ENCODE data around the gene FAM50B.
"Not testable (repeated sequence)": the region's sequence is repeated elsewhere in the genome, so short reads cannot be mapped to it uniquely, and the experiment has no call there.

Gene FAM50B

DNA sequence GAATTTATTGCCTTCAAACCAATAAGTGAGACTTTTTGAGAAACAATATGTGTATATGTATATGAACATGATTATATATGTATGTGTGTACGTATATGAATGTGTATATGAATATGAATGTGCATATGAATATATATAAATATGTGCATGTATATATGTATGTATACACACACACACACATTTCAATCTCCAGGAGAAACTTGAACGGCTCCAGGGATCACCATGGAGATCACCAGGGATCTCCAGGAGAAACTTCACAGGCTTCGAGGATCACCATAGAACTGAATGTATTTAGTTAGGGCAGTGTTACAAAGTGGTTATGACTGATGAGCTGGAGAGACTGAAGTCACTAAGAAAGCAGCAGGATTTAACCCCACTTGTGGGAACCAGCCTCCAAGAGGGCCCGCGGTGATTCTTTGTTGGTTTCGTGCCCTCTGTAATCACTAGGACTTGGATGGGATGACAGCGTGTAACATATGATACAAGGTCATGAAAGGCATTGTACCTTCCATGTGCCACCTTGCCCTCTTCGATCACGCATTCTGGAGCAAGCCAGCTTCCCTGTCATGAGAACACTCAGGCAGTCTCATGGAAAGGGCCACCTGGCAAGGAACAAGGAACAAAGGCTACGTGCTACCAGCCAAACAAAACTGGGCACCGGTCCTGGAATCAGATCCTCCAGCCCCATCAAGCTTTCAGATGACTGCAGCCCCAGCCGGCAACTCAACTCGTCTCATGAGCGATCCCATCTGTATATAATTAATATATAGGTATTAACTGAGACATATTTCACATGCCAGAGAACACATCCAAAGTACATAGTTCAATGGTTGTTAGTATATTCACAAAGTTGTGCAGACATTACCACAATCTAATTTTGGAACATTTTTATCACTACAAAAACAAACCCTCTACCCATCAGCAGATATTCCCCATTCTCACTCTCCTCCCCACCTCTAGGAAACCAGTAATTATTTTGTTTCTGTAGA, 8.6 kb downstream of the FAM50B start:
- DNase-seq (ENCODE audit: insufficient read length, low spot score) = no peak
- FAIRE-seq = no peak
- TF ChIP-seq, protein P1, sequence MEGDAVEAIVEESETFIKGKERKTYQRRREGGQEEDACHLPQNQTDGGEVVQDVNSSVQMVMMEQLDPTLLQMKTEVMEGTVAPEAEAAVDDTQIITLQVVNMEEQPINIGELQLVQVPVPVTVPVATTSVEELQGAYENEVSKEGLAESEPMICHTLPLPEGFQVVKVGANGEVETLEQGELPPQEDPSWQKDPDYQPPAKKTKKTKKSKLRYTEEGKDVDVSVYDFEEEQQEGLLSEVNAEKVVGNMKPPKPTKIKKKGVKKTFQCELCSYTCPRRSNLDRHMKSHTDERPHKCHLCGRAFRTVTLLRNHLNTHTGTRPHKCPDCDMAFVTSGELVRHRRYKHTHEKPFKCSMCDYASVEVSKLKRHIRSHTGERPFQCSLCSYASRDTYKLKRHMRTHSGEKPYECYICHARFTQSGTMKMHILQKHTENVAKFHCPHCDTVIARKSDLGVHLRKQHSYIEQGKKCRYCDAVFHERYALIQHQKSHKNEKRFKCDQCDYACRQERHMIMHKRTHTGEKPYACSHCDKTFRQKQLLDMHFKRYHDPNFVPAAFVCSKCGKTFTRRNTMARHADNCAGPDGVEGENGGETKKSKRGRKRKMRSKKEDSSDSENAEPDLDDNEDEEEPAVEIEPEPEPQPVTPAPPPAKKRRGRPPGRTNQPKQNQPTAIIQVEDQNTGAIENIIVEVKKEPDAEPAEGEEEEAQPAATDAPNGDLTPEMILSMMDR (IDR thresholded peaks at IDR 0.05; ENCODE audit: insufficient read depth, missing control alignments) = no peak

DNA sequence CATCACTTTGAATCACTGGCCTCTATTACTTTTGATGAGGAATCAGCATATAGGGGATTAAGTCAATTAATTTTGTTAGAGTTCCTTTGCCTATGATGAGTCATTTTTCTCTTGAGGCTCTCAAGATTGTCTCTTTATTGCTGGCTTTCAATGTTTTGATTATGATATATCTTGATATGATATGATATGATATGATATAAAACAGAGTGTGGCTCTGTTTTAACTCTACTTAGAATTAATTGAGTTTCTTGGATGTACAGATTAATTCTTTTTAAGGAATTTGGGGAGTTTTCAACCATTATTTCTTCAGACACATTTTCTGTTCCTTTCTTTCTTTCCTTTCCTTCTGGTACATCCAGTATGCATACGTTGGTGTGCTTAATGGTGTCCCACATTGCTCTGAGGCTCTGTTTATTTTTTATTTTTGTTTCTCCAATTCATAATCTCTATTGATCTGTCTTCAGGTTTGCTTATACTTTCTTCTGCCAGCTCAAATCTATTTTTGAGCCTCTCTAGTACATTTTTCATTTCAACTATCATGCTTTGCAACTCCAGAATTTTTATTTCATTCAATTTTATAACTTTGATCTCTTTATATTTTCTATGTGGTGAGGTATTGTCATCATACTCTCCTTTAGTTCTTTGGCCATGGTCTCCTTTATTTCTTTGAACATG, 10.8 kb downstream of the FAM50B start:
- FAIRE-seq (no peak), DNase-seq (ENCODE audit: insufficient read length, low spot score) (no peak)
- TF ChIP-seq, protein P1 (IDR thresholded peaks at IDR 0.05; ENCODE audit: insufficient read depth, missing control alignments) = no peak

DNA sequence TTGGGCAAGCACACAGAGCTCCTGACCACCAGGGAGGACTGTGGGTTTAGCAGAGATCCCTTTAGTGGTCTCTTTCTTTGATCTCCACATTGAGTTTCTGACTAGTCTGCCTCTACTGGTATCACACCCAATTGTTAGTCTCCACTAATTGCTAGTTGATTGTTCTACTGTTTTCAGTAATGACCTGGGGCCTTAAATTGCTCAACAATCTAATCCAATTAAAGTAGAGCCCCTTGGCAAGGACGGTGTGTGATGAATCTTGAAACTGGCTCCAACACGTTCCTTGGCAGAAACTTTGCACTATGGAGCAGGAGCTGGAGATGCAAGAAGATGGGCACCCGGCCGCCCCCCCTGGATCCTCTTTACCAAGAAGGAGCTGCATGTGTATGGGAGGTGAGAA, 12.3 kb downstream of the FAM50B start:
- TF ChIP-seq, protein P1 (IDR thresholded peaks at IDR 0.05; ENCODE audit: insufficient read depth, missing control alignments) = no peak
- DNase-seq (ENCODE audit: insufficient read length, low spot score) = no peak

DNA sequence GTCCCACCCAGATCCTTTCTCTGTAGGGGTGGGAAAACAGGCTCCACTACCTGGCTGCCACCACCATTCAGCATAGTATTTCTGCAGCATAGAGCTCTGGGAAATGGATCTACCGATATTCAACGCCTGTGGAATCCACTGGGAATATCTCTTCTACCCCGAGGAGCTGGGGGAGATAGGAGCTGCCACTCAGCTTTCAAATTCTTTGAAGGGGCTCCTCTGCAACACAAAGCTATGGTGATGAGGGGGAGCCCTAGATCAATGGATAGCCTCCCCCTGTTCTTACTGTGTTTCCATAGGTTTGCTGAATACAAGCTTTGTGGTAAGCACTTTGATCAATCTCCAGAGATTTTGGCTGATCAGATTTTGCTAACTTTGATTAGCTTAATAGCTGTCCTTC, 12.9 kb downstream of the FAM50B start:
- DNase-seq (ENCODE audit: insufficient read length, low spot score) = no peak
- no peak for FAIRE-seq
- TF ChIP-seq, protein P1 (IDR thresholded peaks at IDR 0.05; ENCODE audit: insufficient read depth, missing control alignments) = no peak

More for the DNA sequence above, 12.3 kb downstream of the FAM50B start:
- no peak for FAIRE-seq

DNA sequence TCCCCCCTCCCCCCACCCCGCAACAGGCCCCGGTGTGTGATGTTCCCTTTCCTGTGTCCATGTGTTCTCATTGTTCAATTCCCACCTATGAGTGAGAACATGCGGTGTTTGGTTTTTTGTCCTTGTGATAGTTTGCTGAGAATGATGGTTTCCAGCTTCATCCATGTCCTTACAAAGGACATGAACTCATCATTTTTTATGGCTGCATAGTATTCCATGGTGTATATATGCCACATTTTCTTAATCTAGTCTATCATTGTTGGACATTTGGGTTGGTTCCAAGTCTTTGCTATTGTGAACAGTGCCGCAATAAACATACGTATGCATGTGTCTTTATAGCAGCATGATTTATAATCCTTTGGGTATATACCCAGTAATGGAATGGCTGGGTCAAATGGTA, 14.1 kb downstream of the FAM50B start:
- DNase-seq (ENCODE audit: insufficient read length, low spot score); FAIRE-seq: not testable (repeated sequence)

DNA sequence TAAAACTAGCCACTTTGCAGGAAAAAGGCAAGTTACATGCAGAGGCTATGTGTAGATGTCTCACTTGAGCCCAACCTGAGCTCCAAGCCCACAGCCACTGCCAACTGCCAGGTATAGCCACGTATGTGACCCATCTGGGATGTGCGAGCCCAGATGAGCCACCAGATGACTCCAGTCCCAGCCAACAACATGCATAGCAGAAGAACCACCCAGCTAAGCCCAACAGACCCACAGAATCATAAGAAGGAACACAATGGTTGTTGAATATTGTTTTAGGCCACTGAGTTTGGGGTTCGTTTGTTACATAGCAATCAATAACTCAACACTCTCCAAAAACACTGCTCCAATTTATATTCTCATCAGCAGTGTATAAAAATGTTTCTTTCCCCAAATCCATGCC, 16.3 kb downstream of the FAM50B start:
- no peak for FAIRE-seq
- TF ChIP-seq, protein P1 (IDR thresholded peaks at IDR 0.05; ENCODE audit: insufficient read depth, missing control alignments) = no peak

DNA sequence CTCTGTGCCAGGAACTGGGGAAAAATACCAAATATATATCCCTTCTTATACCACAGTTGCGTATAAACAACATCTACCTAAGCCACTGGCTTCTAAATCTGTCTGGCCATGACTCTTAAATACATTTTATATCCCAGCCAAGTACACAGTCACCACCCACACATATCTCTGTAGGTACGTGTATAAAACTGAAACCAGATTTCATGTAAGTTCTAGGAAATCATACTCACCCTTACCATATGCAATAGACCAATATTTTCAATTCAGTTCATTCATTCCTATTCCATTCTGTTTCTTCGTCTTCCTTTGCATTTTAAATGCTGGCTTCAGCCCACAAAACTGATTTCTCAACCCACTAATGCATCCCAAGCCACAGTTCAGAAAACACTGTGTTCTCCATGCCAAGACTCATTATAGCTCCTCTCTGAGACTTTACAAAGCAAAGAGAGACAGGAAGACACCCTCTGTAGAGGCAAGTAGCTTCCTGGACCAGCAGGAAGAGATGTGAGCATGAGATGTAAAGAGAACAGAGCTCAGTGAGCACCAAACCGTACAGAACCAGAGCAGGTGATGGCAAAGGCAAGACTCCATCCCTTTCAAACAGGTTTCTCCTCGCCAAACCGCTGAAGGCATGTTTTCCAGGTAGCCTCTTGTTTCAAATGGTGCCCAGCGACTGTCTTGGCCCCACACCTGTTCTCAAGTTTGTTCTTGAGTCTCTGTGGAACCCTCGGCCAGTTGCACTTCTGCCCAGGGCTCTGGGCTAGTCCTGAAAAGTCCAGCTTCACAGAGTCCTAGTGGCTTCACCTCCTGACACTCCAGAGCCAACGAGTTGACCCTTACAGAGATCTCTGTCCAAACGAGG, 18.7 kb downstream of the FAM50B start:
- TF ChIP-seq, protein P1 (IDR thresholded peaks at IDR 0.05; ENCODE audit: insufficient read depth, missing control alignments) = no peak
- no peak for FAIRE-seq
- no peak for DNase-seq (ENCODE audit: insufficient read length, low spot score)

More for the DNA sequence above, 16.3 kb downstream of the FAM50B start:
- no peak for DNase-seq (ENCODE audit: insufficient read length, low spot score)
